Hematopoietic multipotent progenitor cell treated with erythropoietin and hydrocortisone succinate and interleukin-3 and kit ligand, for 6 days (in vitro differentiated cells): ENCODE results near the gene SLC13A5.
"Not testable (repeated sequence)": the region's sequence is repeated elsewhere in the genome, so short reads cannot be mapped to it uniquely, and the experiment has no call there.

Source experiments
- DNase-seq: peaks from one replicate; pipeline ENCODE4 v3.0.0-alpha.2; 2015

The SLC13A5 gene

GRCh38 chr17:6683081-6683684 lies 30.0 kb downstream of the SLC13A5 start:
- no peak for DNase-seq

GRCh38 chr17:6682339-6682738 lies 30.8 kb downstream of the SLC13A5 start:
- DNase-seq = no peak

GRCh38 chr17:6681671-6682070 lies 31.5 kb downstream of the SLC13A5 start:
- no peak for DNase-seq

- no peak for DNase-seq
Measured at GRCh38 chr17:6681176-6681575, 32.0 kb downstream of the SLC13A5 start.

GRCh38 chr17:6679241-6679640 lies 33.9 kb downstream of the SLC13A5 start:
- DNase-seq = no peak

- DNase-seq = no peak
Measured at GRCh38 chr17:6677946-6678345, 35.2 kb downstream of the SLC13A5 start.

GRCh38 chr17:6677158-6677831 lies 35.9 kb downstream of the SLC13A5 start:
- DNase-seq = peak; percentile 25

GRCh38 chr17:6676802-6677157 lies 36.4 kb downstream of the SLC13A5 start:
- DNase-seq = no peak

- DNase-seq = peak; percentile 80
Measured at GRCh38 chr17:6675201-6675825, 37.9 kb downstream of the SLC13A5 start.

- no peak for DNase-seq
Measured at GRCh38 chr17:6674586-6674985, 38.6 kb downstream of the SLC13A5 start.

GRCh38 chr17:6671431-6671830 lies 41.7 kb downstream of the SLC13A5 start:
- no peak for DNase-seq

- DNase-seq = no peak
Measured at GRCh38 chr17:6670999-6671398, 42.2 kb downstream of the SLC13A5 start.

- no peak for DNase-seq
Measured at GRCh38 chr17:6670571-6670970, 42.6 kb downstream of the SLC13A5 start.

GRCh38 chr17:6669479-6670212 lies 43.5 kb downstream of the SLC13A5 start:
- no peak for DNase-seq

- no peak for DNase-seq
Measured at GRCh38 chr17:6668727-6669425, 44.3 kb downstream of the SLC13A5 start.

GRCh38 chr17:6668219-6668618 lies 45.0 kb downstream of the SLC13A5 start:
- DNase-seq = no peak

GRCh38 chr17:6667516-6667915 lies 45.7 kb downstream of the SLC13A5 start:
- no peak for DNase-seq

GRCh38 chr17:6666557-6666956 lies 46.6 kb downstream of the SLC13A5 start:
- no peak for DNase-seq

- peak; percentile 84 for DNase-seq
Measured at GRCh38 chr17:6666077-6666521, 47.1 kb downstream of the SLC13A5 start.

- not testable (repeated sequence) for DNase-seq
Measured at GRCh38 chr17:6663200-6663599, 50.0 kb downstream of the SLC13A5 start.

- DNase-seq = no peak
Measured at GRCh38 chr17:6661464-6661848, 51.7 kb downstream of the SLC13A5 start.

- DNase-seq = peak; percentile 56
Measured at GRCh38 chr17:6660805-6661463, 52.2 kb downstream of the SLC13A5 start.

- DNase-seq = no peak
Measured at GRCh38 chr17:6660101-6660500, 53.1 kb downstream of the SLC13A5 start.
